Measurements from ENCODE around the gene SMIM32.

Gene SMIM32

DNA sequence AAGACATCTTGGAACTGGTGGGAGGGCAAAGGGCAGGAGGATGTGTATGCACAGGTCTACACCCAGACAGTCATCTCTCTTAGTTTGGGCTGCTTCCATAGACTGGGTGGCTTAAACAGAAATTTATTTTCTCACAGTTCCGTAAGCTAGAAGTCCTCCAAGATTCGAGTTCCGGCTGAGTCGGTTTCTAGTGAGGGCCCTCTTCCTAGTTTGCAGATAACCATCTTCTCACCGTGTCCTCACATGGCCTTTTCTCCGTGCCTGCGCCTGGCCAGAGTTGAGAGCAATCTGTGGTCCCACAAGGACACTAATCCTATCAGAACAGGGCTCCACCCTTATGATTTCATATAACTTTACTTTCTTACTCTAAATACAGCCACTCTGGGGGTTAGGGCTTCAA lies 4.1 kb downstream of the SMIM32 start:
- Histone ChIP-seq H2AFZ (ENCODE audit: low read depth) (no peak overlapping the region), H3K27ac (no peak overlapping the region), H3K9ac (no peak overlapping the region), H3K27me3 (ENCODE audit: insufficient read depth, low read depth) (no peaks in the 10 kb centered on the region), H3K4me2 (no peak overlapping the region), H3K4me1 (ENCODE audit: low read depth, poor library complexity, severe bottlenecking) (no peaks in the 10 kb centered on the region), H3K4me3 (IDR thresholded peaks at IDR 0.05; ENCODE audit: insufficient read depth, low read depth, low read length) (no peak overlapping the region), H3K79me2 (ENCODE audit: insufficient read depth, low read depth) (no peaks in the 10 kb centered on the region), H3K36me3 (ENCODE audit: insufficient read depth) (no peaks in the 10 kb centered on the region), H4K20me1 (ENCODE audit: insufficient read depth) (no peaks in the 10 kb centered on the region)
- TF ChIP-seq, protein P1, sequence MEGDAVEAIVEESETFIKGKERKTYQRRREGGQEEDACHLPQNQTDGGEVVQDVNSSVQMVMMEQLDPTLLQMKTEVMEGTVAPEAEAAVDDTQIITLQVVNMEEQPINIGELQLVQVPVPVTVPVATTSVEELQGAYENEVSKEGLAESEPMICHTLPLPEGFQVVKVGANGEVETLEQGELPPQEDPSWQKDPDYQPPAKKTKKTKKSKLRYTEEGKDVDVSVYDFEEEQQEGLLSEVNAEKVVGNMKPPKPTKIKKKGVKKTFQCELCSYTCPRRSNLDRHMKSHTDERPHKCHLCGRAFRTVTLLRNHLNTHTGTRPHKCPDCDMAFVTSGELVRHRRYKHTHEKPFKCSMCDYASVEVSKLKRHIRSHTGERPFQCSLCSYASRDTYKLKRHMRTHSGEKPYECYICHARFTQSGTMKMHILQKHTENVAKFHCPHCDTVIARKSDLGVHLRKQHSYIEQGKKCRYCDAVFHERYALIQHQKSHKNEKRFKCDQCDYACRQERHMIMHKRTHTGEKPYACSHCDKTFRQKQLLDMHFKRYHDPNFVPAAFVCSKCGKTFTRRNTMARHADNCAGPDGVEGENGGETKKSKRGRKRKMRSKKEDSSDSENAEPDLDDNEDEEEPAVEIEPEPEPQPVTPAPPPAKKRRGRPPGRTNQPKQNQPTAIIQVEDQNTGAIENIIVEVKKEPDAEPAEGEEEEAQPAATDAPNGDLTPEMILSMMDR (conservative IDR thresholded peaks at IDR 0.05; ENCODE audit: low read depth, low read length) = no peak

DNA sequence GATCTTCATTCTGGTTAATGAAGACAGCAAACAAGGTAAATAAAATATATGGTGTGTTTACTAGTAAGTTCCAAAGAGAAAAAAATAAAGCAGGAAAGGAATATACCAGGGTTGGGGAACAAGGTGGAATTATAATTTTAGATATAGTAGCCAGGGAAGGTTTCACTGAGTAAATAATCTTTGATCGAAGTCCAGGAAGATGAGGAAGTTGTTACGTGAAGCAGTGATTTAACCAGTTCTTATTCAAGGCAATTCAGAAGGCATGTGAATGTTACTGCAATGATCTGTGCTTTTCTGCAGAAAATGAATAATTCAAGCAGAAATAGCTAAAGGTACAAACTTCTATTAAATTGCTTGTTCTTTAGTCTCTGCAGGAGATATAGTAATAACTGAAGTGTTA lies 6.2 kb downstream of the SMIM32 start:
- Histone ChIP-seq H3K27me3 (ENCODE audit: insufficient read depth, low read depth) (no peaks in the 10 kb centered on the region), H2AFZ (ENCODE audit: low read depth) (no peak overlapping the region), H3K4me1 (ENCODE audit: low read depth, poor library complexity, severe bottlenecking) (no peaks in the 10 kb centered on the region), H3K9ac (no peak overlapping the region), H4K20me1 (ENCODE audit: insufficient read depth) (no peaks in the 10 kb centered on the region), H3K4me3 (IDR thresholded peaks at IDR 0.05; ENCODE audit: insufficient read depth, low read depth, low read length) (no peak overlapping the region), H3K79me2 (ENCODE audit: insufficient read depth, low read depth) (no peaks in the 10 kb centered on the region), H3K4me2 (no peak overlapping the region), H3K36me3 (ENCODE audit: insufficient read depth) (no peaks in the 10 kb centered on the region), H3K27ac (no peak overlapping the region)
- TF ChIP-seq, protein P1 (conservative IDR thresholded peaks at IDR 0.05; ENCODE audit: low read depth, low read length) = no peak

DNA sequence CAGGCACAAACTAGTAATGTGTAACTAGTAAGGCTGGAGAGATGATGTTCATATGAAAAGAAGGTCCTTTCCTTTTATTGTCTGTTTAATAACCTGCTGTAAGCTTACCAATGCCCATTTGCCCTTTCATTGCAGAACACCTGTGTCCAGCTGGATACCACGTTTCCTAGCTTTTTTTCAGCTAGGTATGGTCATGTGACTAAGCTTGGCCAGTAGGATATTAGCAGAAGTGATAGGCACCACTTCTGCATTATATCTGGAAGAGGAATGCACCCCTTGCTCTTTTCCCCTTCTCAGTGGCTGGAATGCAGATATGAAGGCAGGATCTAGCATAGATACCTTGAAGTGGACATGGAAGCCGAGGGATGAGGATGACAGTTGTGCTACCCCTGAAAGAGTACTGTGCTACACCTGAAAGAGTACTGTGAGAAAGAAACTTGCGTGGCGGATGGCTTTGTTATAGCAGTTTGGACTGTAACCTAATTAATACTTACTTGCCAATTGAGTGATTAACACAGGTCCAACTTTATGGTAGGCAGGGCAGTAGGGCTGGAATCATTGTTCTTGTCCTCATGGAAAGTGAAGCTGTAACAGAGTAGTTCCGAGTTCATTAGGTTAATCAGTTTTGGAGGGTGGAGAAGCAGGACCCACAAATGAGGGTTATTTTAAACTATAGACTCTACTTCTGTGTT lies 6.8 kb downstream of the SMIM32 start:
- Histone ChIP-seq H2AFZ (ENCODE audit: low read depth) (no peak overlapping the region), H4K20me1 (ENCODE audit: insufficient read depth) (no peaks in the 10 kb centered on the region), H3K4me2 (no peak overlapping the region), H3K27me3 (ENCODE audit: insufficient read depth, low read depth) (no peaks in the 10 kb centered on the region), H3K4me3 (IDR thresholded peaks at IDR 0.05; ENCODE audit: insufficient read depth, low read depth, low read length) (no peak overlapping the region), H3K36me3 (ENCODE audit: insufficient read depth) (no peaks in the 10 kb centered on the region), H3K27ac (no peak overlapping the region), H3K9ac (no peak overlapping the region), H3K79me2 (ENCODE audit: insufficient read depth, low read depth) (no peaks in the 10 kb centered on the region), H3K4me1 (ENCODE audit: low read depth, poor library complexity, severe bottlenecking) (no peaks in the 10 kb centered on the region)
- TF ChIP-seq, protein P1 (conservative IDR thresholded peaks at IDR 0.05; ENCODE audit: low read depth, low read length) = no peak

DNA sequence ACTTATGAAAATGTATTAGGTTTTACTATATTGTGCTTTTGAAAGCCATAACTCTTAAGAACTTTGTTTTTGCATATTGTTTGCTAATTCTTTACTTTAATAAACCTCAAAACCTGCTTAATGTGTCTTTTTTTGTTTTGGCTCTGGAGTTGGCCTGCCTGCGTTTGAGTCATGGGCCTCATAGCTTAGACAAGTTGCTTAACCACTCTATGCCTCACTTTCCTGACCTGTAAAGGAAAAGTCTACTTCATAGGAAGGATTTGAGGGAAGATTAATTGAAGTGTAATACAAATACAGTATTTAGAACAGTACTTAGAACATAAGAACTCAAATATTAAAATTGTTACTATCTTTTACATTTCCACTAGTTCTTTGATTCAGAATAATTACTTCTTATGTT lies 10.3 kb downstream of the SMIM32 start:
- H2AFZ ChIP-seq (ENCODE audit: low read depth) = no peak overlapping the region
- H4K20me1 ChIP-seq (ENCODE audit: insufficient read depth) = no peaks in the 10 kb centered on the region
- no peaks in the 10 kb centered on the region for H3K4me1 ChIP-seq (ENCODE audit: low read depth, poor library complexity, severe bottlenecking)
- H3K36me3 ChIP-seq (ENCODE audit: insufficient read depth) = no peaks in the 10 kb centered on the region
- no peaks in the 10 kb centered on the region for H3K27me3 ChIP-seq (ENCODE audit: insufficient read depth, low read depth)
- H3K9ac ChIP-seq = no peak overlapping the region
- TF ChIP-seq, protein P1 (conservative IDR thresholded peaks at IDR 0.05; ENCODE audit: low read depth, low read length) = no peak
- no peak overlapping the region for H3K4me3 ChIP-seq (IDR thresholded peaks at IDR 0.05; ENCODE audit: insufficient read depth, low read depth, low read length)
- H3K4me2 ChIP-seq = no peak overlapping the region
- no peaks in the 10 kb centered on the region for H3K79me2 ChIP-seq (ENCODE audit: insufficient read depth, low read depth)
- no peak overlapping the region for H3K27ac ChIP-seq

All from KMS-11 (cell line).